SK-N-SH treated with all-trans-retinoic acid at 6 μM for 48 hours (cell line): ENCODE measurements around the gene TREML4.

Experiments used
- BACH2 ChIP-seq: fragments of 250-450 bp; sonication (Bioruptor Pico); IDR thresholded peaks from 2 replicates; pipeline ENCODE4 v1.9.0; 2021; ENCODE audit warnings: mild to moderate bottlenecking, borderline replicate concordance
- POU6F1 ChIP-seq: fragments of 250-450 bp; sonication (Bioruptor Pico); IDR thresholded peaks from 2 replicates; pipeline ENCODE4 v1.8.0; 2021; ENCODE audit warnings: low read depth, mild to moderate bottlenecking, moderate library complexity, borderline replicate concordance
- ZFP30 ChIP-seq: fragments of 450-650 bp; formaldehyde crosslinking; IDR thresholded peaks from 2 replicates; pipeline ENCODE4 v1.5.0; 2022; ENCODE audit warnings: mild to moderate bottlenecking, moderate library complexity

GRCh38 chr6:41194386-41194785, 33.8 kb upstream of the TREML4 start:
- TF ChIP-seq ZFP30 (no peak), POU6F1 (CRISPR knock-in tag) (no peak), BACH2 (no peak)
